ENCODE results near the gene ZNF503.

The ZNF503 gene

GRCh38 chr10:75417522-75417927, 16.0 kb upstream of the ZNF503 start:
- DNase-seq (ENCODE audit: low read depth, low spot score), result no peak

DNA sequence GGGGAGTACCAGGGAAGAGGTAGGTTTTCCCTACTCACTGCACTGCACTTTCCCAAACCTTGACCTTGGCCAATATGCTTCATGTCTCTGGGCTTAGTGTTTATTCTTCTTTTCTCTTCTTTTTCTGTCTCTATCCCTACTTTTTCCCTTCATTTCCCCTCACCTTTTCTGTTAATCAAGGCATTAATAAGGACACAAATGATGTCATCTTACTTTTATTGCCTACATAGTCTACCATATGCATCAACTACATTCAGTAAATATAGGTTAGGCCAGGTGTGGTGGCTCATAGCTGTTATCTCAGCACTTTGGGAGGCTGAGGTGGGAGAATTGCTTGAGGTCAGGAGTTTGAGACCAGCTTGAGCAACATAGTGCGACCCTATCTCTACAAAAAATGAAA, 13.0 kb upstream of the ZNF503 start:
- no peaks in the 10 kb centered on the region for H3K9me3 ChIP-seq (ENCODE audit: low read depth, low read length)
- TF ChIP-seq FOXP2 (optimal IDR thresholded peaks at IDR 0.05; ENCODE audit: control extremely low read depth, extremely low read length, insufficient read depth), result no peak
- no peak for TF ChIP-seq EZH2 (IDR thresholded peaks at IDR 0.05)
- TF ChIP-seq POLR2AphosphoS5 (IDR thresholded peaks at IDR 0.05; ENCODE audit: borderline replicate concordance, low read depth, low read length), result no peak
- H3K27ac ChIP-seq, result no peak overlapping the region
- no peaks in the 10 kb centered on the region for H3K36me3 ChIP-seq (ENCODE audit: insufficient read depth, low read length)
- DNase-seq (ENCODE audit: low read depth, low spot score), result no peak
- no peak overlapping the region for H3K9ac ChIP-seq (ENCODE audit: insufficient read length)
- no peak overlapping the region for H3K4me3 ChIP-seq

More at GRCh38 chr10:75417522-75417927, 16.0 kb upstream of the ZNF503 start:
- Histone ChIP-seq H3K9me3 (ENCODE audit: low read depth, low read length) (no peaks in the 10 kb centered on the region), H3K9ac (ENCODE audit: insufficient read length) (no peak overlapping the region), H3K36me3 (ENCODE audit: insufficient read depth, low read length) (no peaks in the 10 kb centered on the region), H3K27ac (no peak overlapping the region), H3K4me3 (no peak overlapping the region)
- TF ChIP-seq EZH2 (IDR thresholded peaks at IDR 0.05) (no peak), FOXP2 (optimal IDR thresholded peaks at IDR 0.05; ENCODE audit: control extremely low read depth, extremely low read length, insufficient read depth) (no peak), POLR2AphosphoS5 (IDR thresholded peaks at IDR 0.05; ENCODE audit: borderline replicate concordance, low read depth, low read length) (no peak)

DNA sequence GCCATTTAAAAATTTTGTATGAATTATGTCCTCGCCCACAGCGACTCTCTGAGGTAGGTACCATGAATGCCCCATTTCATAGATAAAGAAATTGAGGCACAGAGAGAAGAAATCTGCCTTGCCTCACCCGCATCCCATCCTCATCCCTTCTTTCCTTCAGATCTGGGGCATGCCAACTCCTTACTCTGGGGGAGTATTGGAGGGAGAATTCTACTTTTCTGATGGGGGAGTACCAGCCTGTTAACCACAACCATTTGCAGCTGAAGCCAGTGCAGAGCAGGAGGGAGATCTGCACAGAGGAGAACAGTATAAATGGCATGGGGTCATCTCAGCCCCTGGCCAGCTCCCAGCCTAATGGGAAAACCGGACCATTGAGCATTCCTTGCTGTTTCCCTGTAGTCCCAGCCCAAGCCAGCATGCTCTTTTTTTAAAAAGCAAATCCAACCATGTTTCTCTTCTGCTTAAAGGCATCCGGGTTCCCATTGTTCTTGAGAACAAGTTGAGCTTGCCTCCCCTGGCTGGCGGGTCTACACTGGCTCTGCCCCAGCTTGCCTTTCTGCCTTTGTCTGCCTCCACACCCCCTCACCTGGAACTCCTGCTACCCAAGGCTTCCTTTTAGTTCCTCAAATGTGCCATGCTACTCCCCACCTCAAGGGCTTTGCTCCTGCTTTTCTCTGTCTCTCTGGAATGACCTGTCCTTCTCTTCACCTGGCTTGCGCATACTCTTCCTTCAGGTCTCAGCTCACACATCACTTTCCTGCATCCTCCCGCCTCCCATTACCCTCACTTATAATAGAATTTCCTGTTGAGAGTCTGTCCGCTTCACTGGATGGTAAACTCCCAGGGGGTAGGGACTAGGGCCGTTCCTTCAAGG, 8.8 kb upstream of the ZNF503 start:
- Histone ChIP-seq H3K36me3 (ENCODE audit: insufficient read depth, low read length) (no peaks in the 10 kb centered on the region), H3K4me3 (no peak overlapping the region), H3K9ac (ENCODE audit: insufficient read length) (no peak overlapping the region), H3K9me3 (ENCODE audit: low read depth, low read length) (no peaks in the 10 kb centered on the region), H3K27ac (no peak overlapping the region)
- TF ChIP-seq POLR2AphosphoS5 (IDR thresholded peaks at IDR 0.05; ENCODE audit: borderline replicate concordance, low read depth, low read length), result no peak
- TF ChIP-seq EZH2 (IDR thresholded peaks at IDR 0.05), result no peak
- TF ChIP-seq FOXP2 (optimal IDR thresholded peaks at IDR 0.05; ENCODE audit: control extremely low read depth, extremely low read length, insufficient read depth), result no peak
- DNase-seq (ENCODE audit: low read depth, low spot score), result no peak

DNA sequence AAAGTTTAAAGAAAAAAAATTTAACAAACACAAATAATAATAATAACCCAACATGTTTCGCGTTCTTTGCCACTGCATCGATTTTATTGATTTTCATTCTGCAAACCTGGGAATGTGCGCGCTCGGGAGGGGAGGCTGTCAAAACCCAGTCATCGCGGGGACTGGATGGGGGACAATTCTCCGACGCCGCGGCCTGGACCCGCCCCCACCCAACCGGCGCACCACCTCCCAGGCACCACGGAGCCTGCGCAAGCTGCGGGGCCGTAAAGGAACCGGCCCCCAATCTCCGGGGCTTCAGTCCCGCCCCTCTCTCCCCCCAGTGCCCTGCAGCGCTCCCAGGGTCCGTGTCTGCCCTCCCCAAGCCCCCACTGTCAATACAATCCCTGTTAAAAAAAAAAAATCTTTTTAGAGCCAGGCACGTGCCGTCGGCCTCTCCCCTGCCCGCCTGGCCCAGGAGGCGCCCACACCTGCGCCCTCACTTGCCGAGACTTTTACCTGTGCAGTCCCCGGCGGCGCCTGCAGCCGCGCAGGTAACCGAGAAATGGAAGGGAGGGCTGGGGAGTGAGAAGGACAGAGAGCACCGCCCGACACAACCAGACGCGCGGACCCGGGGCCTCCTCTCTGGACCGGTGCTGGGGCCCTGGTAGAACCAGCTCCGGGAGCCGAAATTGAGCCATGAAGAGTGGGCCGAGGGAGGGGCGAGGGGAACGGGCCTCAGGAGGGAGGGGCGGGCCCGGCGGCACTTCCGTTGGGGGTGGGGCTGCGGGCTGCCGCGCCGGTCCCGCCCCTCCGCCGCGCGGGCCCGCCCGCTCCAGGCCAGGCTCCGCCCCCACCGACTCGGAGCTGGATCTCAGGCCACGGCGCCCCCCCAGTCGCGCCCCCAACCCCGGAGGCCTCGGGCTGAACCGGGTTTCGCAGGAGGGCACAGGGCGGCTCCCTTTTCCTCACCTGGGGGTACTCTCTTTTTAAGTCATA, 7.6 kb upstream of the ZNF503 start:
- Histone ChIP-seq H3K9ac (ENCODE audit: insufficient read length) (peak overlapping the region; percentile 66), H3K36me3 (ENCODE audit: insufficient read depth, low read length) (no peaks in the 10 kb centered on the region), H3K27ac (no peak overlapping the region), H3K9me3 (ENCODE audit: low read depth, low read length) (no peaks in the 10 kb centered on the region), H3K4me3 (peak overlapping the region; percentile 84)
- no peak for DNase-seq (ENCODE audit: low read depth, low spot score)
- TF ChIP-seq POLR2AphosphoS5 (IDR thresholded peaks at IDR 0.05; ENCODE audit: borderline replicate concordance, low read depth, low read length) (no peak), EZH2 (IDR thresholded peaks at IDR 0.05) (no peak), FOXP2 (optimal IDR thresholded peaks at IDR 0.05; ENCODE audit: control extremely low read depth, extremely low read length, insufficient read depth) (no peak)

DNA sequence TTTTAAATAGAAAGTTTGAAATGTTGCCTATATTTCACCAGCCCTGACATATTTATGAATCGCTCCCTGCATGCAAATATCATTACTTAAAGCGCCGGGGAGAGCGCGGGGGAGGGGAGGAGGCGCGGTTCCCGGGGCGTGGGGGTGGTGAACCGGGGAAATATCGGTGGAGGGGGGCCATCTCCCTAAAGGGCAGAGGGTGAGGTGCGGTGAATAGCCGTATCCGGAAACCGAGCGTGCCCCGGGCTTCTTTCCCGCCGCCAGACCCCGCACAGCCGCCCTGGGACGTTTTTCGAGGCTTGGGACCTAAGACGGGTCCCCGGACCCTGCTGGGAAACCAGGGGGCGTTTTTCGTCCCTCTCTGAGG, 6.9 kb upstream of the ZNF503 start:
- TF ChIP-seq FOXP2 (optimal IDR thresholded peaks at IDR 0.05; ENCODE audit: control extremely low read depth, extremely low read length, insufficient read depth), result no peak
- no peak for TF ChIP-seq POLR2AphosphoS5 (IDR thresholded peaks at IDR 0.05; ENCODE audit: borderline replicate concordance, low read depth, low read length)
- no peak for TF ChIP-seq EZH2 (IDR thresholded peaks at IDR 0.05)
- DNase-seq (ENCODE audit: low read depth, low spot score), result no peak
- peak overlapping the region; percentile 84 for H3K4me3 ChIP-seq
- H3K9ac ChIP-seq (ENCODE audit: insufficient read length), result peak overlapping the region; percentile 32
- H3K36me3 ChIP-seq (ENCODE audit: insufficient read depth, low read length), result no peaks in the 10 kb centered on the region
- H3K27ac ChIP-seq, result no peak overlapping the region
- H3K9me3 ChIP-seq (ENCODE audit: low read depth, low read length), result no peaks in the 10 kb centered on the region

GRCh38 chr10:75407713-75408508, 6.3 kb upstream of the ZNF503 start:
- DNase-seq (ENCODE audit: low read depth, low spot score), result no peak
- H3K27ac ChIP-seq, result no peak overlapping the region
- H3K9me3 ChIP-seq (ENCODE audit: low read depth, low read length), result no peaks in the 10 kb centered on the region
- H3K4me3 ChIP-seq, result peak overlapping the region; percentile 84
- no peaks in the 10 kb centered on the region for H3K36me3 ChIP-seq (ENCODE audit: insufficient read depth, low read length)
- H3K9ac ChIP-seq (ENCODE audit: insufficient read length), result no peak overlapping the region
- TF ChIP-seq FOXP2 (optimal IDR thresholded peaks at IDR 0.05; ENCODE audit: control extremely low read depth, extremely low read length, insufficient read depth), result no peak
- TF ChIP-seq EZH2 (IDR thresholded peaks at IDR 0.05), result no peak
- TF ChIP-seq POLR2AphosphoS5 (IDR thresholded peaks at IDR 0.05; ENCODE audit: borderline replicate concordance, low read depth, low read length), result no peak

- H3K36me3 ChIP-seq (ENCODE audit: insufficient read depth, low read length), result no peaks in the 10 kb centered on the region
- TF ChIP-seq POLR2AphosphoS5 (IDR thresholded peaks at IDR 0.05; ENCODE audit: borderline replicate concordance, low read depth, low read length), result no peak
- no peak for TF ChIP-seq EZH2 (IDR thresholded peaks at IDR 0.05)
- no peak for TF ChIP-seq FOXP2 (optimal IDR thresholded peaks at IDR 0.05; ENCODE audit: control extremely low read depth, extremely low read length, insufficient read depth)
- no peaks in the 10 kb centered on the region for H3K9me3 ChIP-seq (ENCODE audit: low read depth, low read length)
- H3K4me3 ChIP-seq, result no peak overlapping the region
- no peak overlapping the region for H3K9ac ChIP-seq (ENCODE audit: insufficient read length)
- DNase-seq (ENCODE audit: low read depth, low spot score), result no peak
- no peak overlapping the region for H3K27ac ChIP-seq
Observed at GRCh38 chr10:75407224-75407712, 5.7 kb upstream of the ZNF503 start.
